WTC11 (cell line): Measurements from ENCODE around the gene ANKRD66. TPM values are rescaled to one million over a fixed set of nuclear protein-coding genes. Genes with fewer than 3 reads are reported as not detected.

ENCODE experiments used
- ATAC-seq: fragments of 200-7000 bp; cut with Tn5 transposase; 2 replicates; pipeline ENCODE4 v1.10.0; 2021; ENCODE audit warnings: mild to moderate bottlenecking, moderate library complexity
- CTCF ChIA-PET: fragments of 300-600 bp; sonication (Branson Sonifier 250); formaldehyde crosslinking; loops from one replicate; lab custom pipeline; 2021; ENCODE audit warnings: antibody characterized with exemption; lab: Charles Lee
- POLR2A ChIA-PET: fragments of 350-600 bp; sonication (Branson Sonifier 250); formaldehyde crosslinking; loops from one replicate; lab custom pipeline; 2021; ENCODE audit warnings: antibody characterized with exemption; lab: Charles Lee
- DNase-seq: peaks from one replicate; pipeline ENCODE4 v3.0.0; 2021; ENCODE audit warnings: low spot score
- H3K27ac Mint-ChIP-seq: 2 replicates; pipeline ENCODE4 v1.8.0; 2021; ENCODE audit warnings: mixed read lengths
- H3K27me3 Mint-ChIP-seq: 2 replicates; pipeline ENCODE4 v1.8.0; 2021; ENCODE audit warnings: low read depth, mild to moderate bottlenecking, moderate library complexity, mixed read lengths
- H3K36me3 Mint-ChIP-seq: 2 replicates; pipeline ENCODE4 v1.8.0; 2021; ENCODE audit warnings: mixed read lengths
- H3K4me1 Mint-ChIP-seq: 2 replicates; pipeline ENCODE4 v1.8.0; 2022; ENCODE audit warnings: mixed read lengths
- H3K4me3 Mint-ChIP-seq: 2 replicates; pipeline ENCODE4 v1.8.0; 2021; ENCODE audit warnings: mild to moderate bottlenecking, moderate library complexity, mixed read lengths
- H3K9me3 Mint-ChIP-seq: 2 replicates; pipeline ENCODE4 v1.8.0; 2021; ENCODE audit warnings: mixed read lengths
- ATF1 ChIP-seq: sonication (generic); formaldehyde crosslinking; IDR thresholded peaks from 2 replicates; pipeline ENCODE4 v1.8.1; 2023; ENCODE audit warnings: mild to moderate bottlenecking, moderate library complexity, missing genetic modification reagents
- CBFB ChIP-seq: sonication (generic); formaldehyde crosslinking; IDR thresholded peaks from 2 replicates; pipeline ENCODE4 v1.8.1; 2022; ENCODE audit warnings: mild to moderate bottlenecking, low read depth, missing genetic modification reagents
- CREM ChIP-seq: sonication (generic); formaldehyde crosslinking; IDR thresholded peaks from 2 replicates; pipeline ENCODE4 v1.8.1; 2022; ENCODE audit warnings: mild to moderate bottlenecking, missing genetic modification reagents, moderate library complexity
- ELF4 ChIP-seq: sonication (generic); formaldehyde crosslinking; IDR thresholded peaks from 2 replicates; pipeline ENCODE4 v1.8.1; 2022; ENCODE audit warnings: low read depth, mild to moderate bottlenecking, moderate library complexity, missing genetic modification reagents
- GABPB1 ChIP-seq: sonication (generic); formaldehyde crosslinking; IDR thresholded peaks from 2 replicates; pipeline ENCODE4 v1.8.1; 2023; ENCODE audit warnings: mild to moderate bottlenecking, missing genetic modification reagents
- GRHL2 ChIP-seq: fragments of 250-450 bp; sonication (Bioruptor Pico); IDR thresholded peaks from 2 replicates; pipeline ENCODE4 v1.8.0; 2022; ENCODE audit warnings: mild to moderate bottlenecking, moderate library complexity; ENCODE audit not compliant: insufficient replicate concordance, severe bottlenecking
- HMGA2 ChIP-seq: fragments of 250-450 bp; sonication (Bioruptor Pico); IDR thresholded peaks from 2 replicates; pipeline ENCODE4 v1.4.0; 2021; ENCODE audit warnings: mild to moderate bottlenecking, moderate library complexity
- IRF2 ChIP-seq: sonication (generic); formaldehyde crosslinking; IDR thresholded peaks from 2 replicates; pipeline ENCODE4 v1.8.0; 2022; ENCODE audit warnings: low read depth, missing genetic modification reagents, borderline replicate concordance
- MXD4 ChIP-seq: fragments of 250-450 bp; sonication (Bioruptor Pico); IDR thresholded peaks from 2 replicates; pipeline ENCODE4 v1.8.0; 2021; ENCODE audit warnings: mild to moderate bottlenecking, moderate library complexity, borderline replicate concordance
- NR1H2 ChIP-seq: sonication (generic); formaldehyde crosslinking; IDR thresholded peaks from 2 replicates; pipeline ENCODE4 v1.9.0; 2021; ENCODE audit warnings: mild to moderate bottlenecking, moderate library complexity, missing genetic modification reagents
- NR3C1 ChIP-seq: sonication (generic); formaldehyde crosslinking; conservative IDR thresholded peaks from 2 replicates; pipeline ENCODE4 v1.8.1; 2023; ENCODE audit warnings: low read depth, mild to moderate bottlenecking, missing genetic modification reagents
- SMAD3 ChIP-seq: sonication (generic); formaldehyde crosslinking; IDR thresholded peaks from 2 replicates; pipeline ENCODE4 v1.8.0; 2022; ENCODE audit warnings: missing genetic modification reagents, mild to moderate bottlenecking, borderline replicate concordance
- SMAD4 ChIP-seq: sonication (generic); formaldehyde crosslinking; IDR thresholded peaks from 2 replicates; pipeline ENCODE4 v1.8.0; 2022; ENCODE audit warnings: mild to moderate bottlenecking, missing genetic modification reagents
- ZBTB21 ChIP-seq: sonication (generic); formaldehyde crosslinking; IDR thresholded peaks from 2 replicates; pipeline ENCODE4 v1.8.1; 2023; ENCODE audit warnings: mild to moderate bottlenecking, missing genetic modification reagents, borderline replicate concordance
- ZNF219 ChIP-seq: sonication (generic); formaldehyde crosslinking; IDR thresholded peaks from 2 replicates; pipeline ENCODE4 v1.8.0; 2023; ENCODE audit warnings: missing genetic modification reagents, mild to moderate bottlenecking, borderline replicate concordance
- ZNF263 ChIP-seq: sonication (generic); formaldehyde crosslinking; IDR thresholded peaks from 2 replicates; pipeline ENCODE4 v1.8.1; 2022; ENCODE audit warnings: low read depth, mild to moderate bottlenecking, moderate library complexity, missing genetic modification reagents
- ZNF416 ChIP-seq: fragments of 250-450 bp; sonication (Bioruptor Pico); IDR thresholded peaks from 2 replicates; pipeline ENCODE4 v1.9.0; 2021; ENCODE audit warnings: mild to moderate bottlenecking, inconsistent platforms
- ZNF423 ChIP-seq: fragments of 250-450 bp; sonication (Bioruptor Pico); IDR thresholded peaks from 2 replicates; pipeline ENCODE4 v2.1.2; 2022; ENCODE audit warnings: mild to moderate bottlenecking, moderate library complexity
- ZNF671 ChIP-seq: fragments of 250-450 bp; sonication (Bioruptor Pico); IDR thresholded peaks from 2 replicates; pipeline ENCODE4 v1.8.0; 2021; ENCODE audit warnings: mild to moderate bottlenecking
- total RNA-seq: library from RNA; stranded (reverse); gene quantifications from 3 replicates; pipeline ENCODE4 v1.2.3, GENCODE V29; 2021
- TF ChIP-seq, protein P1 (sequence below): sonication (generic); formaldehyde crosslinking; IDR thresholded peaks from 2 replicates; pipeline ENCODE4 v1.8.0; 2022; ENCODE audit warnings: mild to moderate bottlenecking, missing genetic modification reagents
- TF ChIP-seq, protein P2 (sequence below): sonication (generic); formaldehyde crosslinking; IDR thresholded peaks from 2 replicates; pipeline ENCODE4 v1.8.1; 2023; ENCODE audit warnings: mild to moderate bottlenecking, moderate library complexity, missing genetic modification reagents
- TF ChIP-seq, protein P3 (sequence below): sonication (generic); formaldehyde crosslinking; IDR thresholded peaks from 2 replicates; pipeline ENCODE4 v1.8.0; 2022; ENCODE audit warnings: missing genetic modification reagents
- TF ChIP-seq, protein P4 (sequence below): sonication (generic); formaldehyde crosslinking; IDR thresholded peaks from 2 replicates; pipeline ENCODE4 v1.8.0; 2023; ENCODE audit warnings: missing genetic modification reagents, mild to moderate bottlenecking, borderline replicate concordance
- TF ChIP-seq, protein P5 (sequence below): sonication (generic); formaldehyde crosslinking; IDR thresholded peaks from 2 replicates; pipeline ENCODE4 v1.8.0; 2023; ENCODE audit warnings: mild to moderate bottlenecking, missing genetic modification reagents
- TF ChIP-seq, protein P6 (sequence below): sonication (generic); formaldehyde crosslinking; conservative IDR thresholded peaks from 2 replicates; pipeline ENCODE4 v1.8.1; 2022; ENCODE audit warnings: mild to moderate bottlenecking, missing genetic modification reagents

Gene ANKRD66
- total RNA-seq, 1 experiment from 2014 or later: not detected

DNA sequence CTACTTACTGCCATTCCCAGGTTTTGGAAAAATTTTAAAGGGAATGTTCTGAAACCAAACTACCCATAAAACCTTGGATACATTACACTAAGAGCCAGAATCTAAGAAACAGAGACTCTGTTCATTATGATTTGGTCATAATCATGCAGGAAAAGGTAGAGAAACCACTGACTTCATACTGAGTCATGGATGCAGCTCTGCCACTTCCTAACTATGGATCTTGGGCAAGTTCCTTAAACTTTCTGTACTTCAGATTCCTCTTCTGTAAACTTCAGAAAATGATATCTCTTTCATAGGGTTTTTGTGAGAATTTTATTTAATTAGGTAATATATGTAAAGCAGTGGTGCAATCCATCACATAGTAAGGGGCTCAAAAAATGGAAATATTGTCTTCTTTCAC lies 31.6 kb upstream of the ANKRD66 start (continued):
- TF ChIP-seq ZNF423 (no peak), IRF2 (CRISPR knock-in tag) (no peak), MXD4 (CRISPR knock-in tag) (no peak), GABPB1 (CRISPR knock-in tag) (no peak), NR1H2 (no peak), SMAD3 (CRISPR knock-in tag) (no peak), HMGA2 (CRISPR knock-in tag) (no peak), ZNF416 (CRISPR knock-in tag) (no peak)
- TF ChIP-seq, all 79 proteins: peak for 0

DNA sequence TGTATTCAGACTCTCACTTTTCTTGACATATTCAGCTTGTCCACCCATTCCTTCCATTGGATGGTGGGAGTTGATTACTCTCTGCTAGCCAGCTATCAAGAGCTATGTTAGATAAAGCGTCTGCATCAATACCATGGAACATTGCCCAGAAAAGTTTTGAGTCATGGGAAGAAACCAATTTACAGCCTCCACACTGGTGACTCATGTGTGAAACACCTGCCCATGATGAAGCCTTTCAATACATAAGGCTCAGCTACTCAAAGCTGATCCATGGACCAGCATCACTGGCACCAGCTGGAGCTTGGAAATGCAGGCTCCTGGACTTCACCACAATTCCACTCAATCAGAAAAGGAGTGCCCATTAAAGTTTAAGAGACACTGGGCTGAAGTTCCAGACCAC lies 27.6 kb upstream of the ANKRD66 start:
- Mint-ChIP-seq H3K9me3 (no peaks in the 10 kb centered on the region), H3K36me3 (no peaks in the 10 kb centered on the region), H3K27me3 (no peaks in the 10 kb centered on the region), H3K27ac (no peak overlapping the region), H3K4me1 (no peaks in the 10 kb centered on the region), H3K4me3 (no peak overlapping the region)
- CTCF ChIA-PET: no interaction called here
- no peak for DNase-seq
- TF ChIP-seq ELF4 (CRISPR knock-in tag) (no peak), ZNF423 (no peak), HMGA2 (CRISPR knock-in tag) (no peak), CBFB (CRISPR knock-in tag) (no peak), ZNF219 (no peak), ATF1 (CRISPR knock-in tag) (no peak), GRHL2 (CRISPR knock-in tag) (no peak), SMAD4 (CRISPR knock-in tag) (no peak), NR1H2 (no peak), ZNF263 (CRISPR knock-in tag) (no peak), NR3C1 (no peak), ZNF671 (no peak), ZBTB21 (CRISPR knock-in tag) (no peak), CREM (CRISPR knock-in tag) (no peak)
- TF ChIP-seq, protein P1, sequence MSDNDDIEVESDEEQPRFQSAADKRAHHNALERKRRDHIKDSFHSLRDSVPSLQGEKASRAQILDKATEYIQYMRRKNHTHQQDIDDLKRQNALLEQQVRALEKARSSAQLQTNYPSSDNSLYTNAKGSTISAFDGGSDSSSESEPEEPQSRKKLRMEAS (CRISPR knock-in tag): no peak
- TF ChIP-seq, protein P2, sequence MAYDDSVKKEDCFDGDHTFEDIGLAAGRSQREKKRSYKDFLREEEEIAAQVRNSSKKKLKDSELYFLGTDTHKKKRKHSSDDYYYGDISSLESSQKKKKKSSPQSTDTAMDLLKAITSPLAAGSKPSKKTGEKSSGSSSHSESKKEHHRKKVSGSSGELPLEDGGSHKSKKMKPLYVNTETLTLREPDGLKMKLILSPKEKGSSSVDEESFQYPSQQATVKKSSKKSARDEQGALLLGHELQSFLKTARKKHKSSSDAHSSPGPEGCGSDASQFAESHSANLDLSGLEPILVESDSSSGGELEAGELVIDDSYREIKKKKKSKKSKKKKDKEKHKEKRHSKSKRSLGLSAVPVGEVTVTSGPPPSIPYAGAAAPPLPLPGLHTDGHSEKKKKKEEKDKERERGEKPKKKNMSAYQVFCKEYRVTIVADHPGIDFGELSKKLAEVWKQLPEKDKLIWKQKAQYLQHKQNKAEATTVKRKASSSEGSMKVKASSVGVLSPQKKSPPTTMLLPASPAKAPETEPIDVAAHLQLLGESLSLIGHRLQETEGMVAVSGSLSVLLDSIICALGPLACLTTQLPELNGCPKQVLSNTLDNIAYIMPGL: no peak
- TF ChIP-seq, protein P3, sequence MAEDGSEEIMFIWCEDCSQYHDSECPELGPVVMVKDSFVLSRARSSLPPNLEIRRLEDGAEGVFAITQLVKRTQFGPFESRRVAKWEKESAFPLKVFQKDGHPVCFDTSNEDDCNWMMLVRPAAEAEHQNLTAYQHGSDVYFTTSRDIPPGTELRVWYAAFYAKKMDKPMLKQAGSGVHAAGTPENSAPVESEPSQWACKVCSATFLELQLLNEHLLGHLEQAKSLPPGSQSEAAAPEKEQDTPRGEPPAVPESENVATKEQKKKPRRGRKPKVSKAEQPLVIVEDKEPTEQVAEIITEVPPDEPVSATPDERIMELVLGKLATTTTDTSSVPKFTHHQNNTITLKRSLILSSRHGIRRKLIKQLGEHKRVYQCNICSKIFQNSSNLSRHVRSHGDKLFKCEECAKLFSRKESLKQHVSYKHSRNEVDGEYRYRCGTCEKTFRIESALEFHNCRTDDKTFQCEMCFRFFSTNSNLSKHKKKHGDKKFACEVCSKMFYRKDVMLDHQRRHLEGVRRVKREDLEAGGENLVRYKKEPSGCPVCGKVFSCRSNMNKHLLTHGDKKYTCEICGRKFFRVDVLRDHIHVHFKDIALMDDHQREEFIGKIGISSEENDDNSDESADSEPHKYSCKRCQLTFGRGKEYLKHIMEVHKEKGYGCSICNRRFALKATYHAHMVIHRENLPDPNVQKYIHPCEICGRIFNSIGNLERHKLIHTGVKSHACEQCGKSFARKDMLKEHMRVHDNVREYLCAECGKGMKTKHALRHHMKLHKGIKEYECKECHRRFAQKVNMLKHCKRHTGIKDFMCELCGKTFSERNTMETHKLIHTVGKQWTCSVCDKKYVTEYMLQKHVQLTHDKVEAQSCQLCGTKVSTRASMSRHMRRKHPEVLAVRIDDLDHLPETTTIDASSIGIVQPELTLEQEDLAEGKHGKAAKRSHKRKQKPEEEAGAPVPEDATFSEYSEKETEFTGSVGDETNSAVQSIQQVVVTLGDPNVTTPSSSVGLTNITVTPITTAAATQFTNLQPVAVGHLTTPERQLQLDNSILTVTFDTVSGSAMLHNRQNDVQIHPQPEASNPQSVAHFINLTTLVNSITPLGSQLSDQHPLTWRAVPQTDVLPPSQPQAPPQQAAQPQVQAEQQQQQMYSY: no peak
- TF ChIP-seq, protein P4, sequence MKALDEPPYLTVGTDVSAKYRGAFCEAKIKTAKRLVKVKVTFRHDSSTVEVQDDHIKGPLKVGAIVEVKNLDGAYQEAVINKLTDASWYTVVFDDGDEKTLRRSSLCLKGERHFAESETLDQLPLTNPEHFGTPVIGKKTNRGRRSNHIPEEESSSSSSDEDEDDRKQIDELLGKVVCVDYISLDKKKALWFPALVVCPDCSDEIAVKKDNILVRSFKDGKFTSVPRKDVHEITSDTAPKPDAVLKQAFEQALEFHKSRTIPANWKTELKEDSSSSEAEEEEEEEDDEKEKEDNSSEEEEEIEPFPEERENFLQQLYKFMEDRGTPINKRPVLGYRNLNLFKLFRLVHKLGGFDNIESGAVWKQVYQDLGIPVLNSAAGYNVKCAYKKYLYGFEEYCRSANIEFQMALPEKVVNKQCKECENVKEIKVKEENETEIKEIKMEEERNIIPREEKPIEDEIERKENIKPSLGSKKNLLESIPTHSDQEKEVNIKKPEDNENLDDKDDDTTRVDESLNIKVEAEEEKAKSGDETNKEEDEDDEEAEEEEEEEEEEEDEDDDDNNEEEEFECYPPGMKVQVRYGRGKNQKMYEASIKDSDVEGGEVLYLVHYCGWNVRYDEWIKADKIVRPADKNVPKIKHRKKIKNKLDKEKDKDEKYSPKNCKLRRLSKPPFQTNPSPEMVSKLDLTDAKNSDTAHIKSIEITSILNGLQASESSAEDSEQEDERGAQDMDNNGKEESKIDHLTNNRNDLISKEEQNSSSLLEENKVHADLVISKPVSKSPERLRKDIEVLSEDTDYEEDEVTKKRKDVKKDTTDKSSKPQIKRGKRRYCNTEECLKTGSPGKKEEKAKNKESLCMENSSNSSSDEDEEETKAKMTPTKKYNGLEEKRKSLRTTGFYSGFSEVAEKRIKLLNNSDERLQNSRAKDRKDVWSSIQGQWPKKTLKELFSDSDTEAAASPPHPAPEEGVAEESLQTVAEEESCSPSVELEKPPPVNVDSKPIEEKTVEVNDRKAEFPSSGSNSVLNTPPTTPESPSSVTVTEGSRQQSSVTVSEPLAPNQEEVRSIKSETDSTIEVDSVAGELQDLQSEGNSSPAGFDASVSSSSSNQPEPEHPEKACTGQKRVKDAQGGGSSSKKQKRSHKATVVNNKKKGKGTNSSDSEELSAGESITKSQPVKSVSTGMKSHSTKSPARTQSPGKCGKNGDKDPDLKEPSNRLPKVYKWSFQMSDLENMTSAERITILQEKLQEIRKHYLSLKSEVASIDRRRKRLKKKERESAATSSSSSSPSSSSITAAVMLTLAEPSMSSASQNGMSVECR (CRISPR knock-in tag): no peak
- TF ChIP-seq, protein P5, sequence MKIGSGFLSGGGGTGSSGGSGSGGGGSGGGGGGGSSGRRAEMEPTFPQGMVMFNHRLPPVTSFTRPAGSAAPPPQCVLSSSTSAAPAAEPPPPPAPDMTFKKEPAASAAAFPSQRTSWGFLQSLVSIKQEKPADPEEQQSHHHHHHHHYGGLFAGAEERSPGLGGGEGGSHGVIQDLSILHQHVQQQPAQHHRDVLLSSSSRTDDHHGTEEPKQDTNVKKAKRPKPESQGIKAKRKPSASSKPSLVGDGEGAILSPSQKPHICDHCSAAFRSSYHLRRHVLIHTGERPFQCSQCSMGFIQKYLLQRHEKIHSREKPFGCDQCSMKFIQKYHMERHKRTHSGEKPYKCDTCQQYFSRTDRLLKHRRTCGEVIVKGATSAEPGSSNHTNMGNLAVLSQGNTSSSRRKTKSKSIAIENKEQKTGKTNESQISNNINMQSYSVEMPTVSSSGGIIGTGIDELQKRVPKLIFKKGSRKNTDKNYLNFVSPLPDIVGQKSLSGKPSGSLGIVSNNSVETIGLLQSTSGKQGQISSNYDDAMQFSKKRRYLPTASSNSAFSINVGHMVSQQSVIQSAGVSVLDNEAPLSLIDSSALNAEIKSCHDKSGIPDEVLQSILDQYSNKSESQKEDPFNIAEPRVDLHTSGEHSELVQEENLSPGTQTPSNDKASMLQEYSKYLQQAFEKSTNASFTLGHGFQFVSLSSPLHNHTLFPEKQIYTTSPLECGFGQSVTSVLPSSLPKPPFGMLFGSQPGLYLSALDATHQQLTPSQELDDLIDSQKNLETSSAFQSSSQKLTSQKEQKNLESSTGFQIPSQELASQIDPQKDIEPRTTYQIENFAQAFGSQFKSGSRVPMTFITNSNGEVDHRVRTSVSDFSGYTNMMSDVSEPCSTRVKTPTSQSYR: no peak
- TF ChIP-seq, protein P6, sequence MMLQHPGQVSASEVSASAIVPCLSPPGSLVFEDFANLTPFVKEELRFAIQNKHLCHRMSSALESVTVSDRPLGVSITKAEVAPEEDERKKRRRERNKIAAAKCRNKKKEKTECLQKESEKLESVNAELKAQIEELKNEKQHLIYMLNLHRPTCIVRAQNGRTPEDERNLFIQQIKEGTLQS (CRISPR knock-in tag): no peak
- no peak for ATAC-seq
- POLR2A ChIA-PET: no interaction called here
